H1 (cell line): ENCODE data around the gene MACROD2. TPM values are rescaled to one million over a fixed set of nuclear protein-coding genes. Genes with fewer than 3 reads are reported as not detected.

ENCODE experiments used
- HDAC2 ChIP-seq, 2 experiments: fragments of 300-600 bp in 1 of 2; sonication (generic) in 1 of 2; IDR thresholded peaks; 2 replicates each; pipeline ENCODE4 v1.6.1; 2011 to 2012; ENCODE audit warnings: low read depth in 2 of 2, low read length in 2 of 2, mild to moderate bottlenecking in 2 of 2, moderate library complexity in 2 of 2, borderline replicate concordance in 1 of 2, inconsistent platforms in 1 of 2
- KDM1A ChIP-seq: fragments of 200-600, 300-600 bp; sonication (generic); IDR thresholded peaks from 2 replicates; pipeline ENCODE4 v1.7.1; 2016; ENCODE audit warnings: mild to moderate bottlenecking, low read length, borderline replicate concordance
- KDM4A ChIP-seq: IDR thresholded peaks from one replicate; pipeline ENCODE4 v1.7.1; 2012; ENCODE audit warnings: low read depth, mild to moderate bottlenecking, moderate library complexity, low read length, inconsistent platforms; ENCODE audit not compliant: severe bottlenecking
- SP1 ChIP-seq: IDR thresholded peaks from 2 replicates; pipeline ENCODE4 v1.6.1; 2011; ENCODE audit warnings: low read depth, low read length
- polyA plus RNA-seq, 7 experiments: library from polyadenylated mRNA; depleted of rRNA in 3 of 7; stranded (reverse) in 5 of 7; unstranded in 2 of 7; fragments of >200 nt in 5 of 7; fragments of 200-250 nt in 2 of 7; gene quantifications; 1 replicate in 5 of 7; 2 replicates in 1 of 7; 4 replicates in 1 of 7; pipeline versions ENCODE4 v1.2.1 to v1.2.3, GENCODE V29; 2011 to 2013; ENCODE audit warnings: missing spikeins in 2 of 7, mixed read lengths in 2 of 7
- total RNA-seq: library from RNA; stranded (reverse); fragmentation: NEBNext Ultra II Directional; extraction: Animal tissue kit (Norgen Biotek cat#: 25700); gene quantifications from 2 replicates; pipeline ENCODE4 v1.2.1, GENCODE V29; 2021

Gene MACROD2
- total and polyA plus RNA-seq, 2 of the 8 experiments (the other 6 are each of a cell fraction or from before 2014, with no cell fraction given), result 0.70 to 3.9 TPM

DNA sequence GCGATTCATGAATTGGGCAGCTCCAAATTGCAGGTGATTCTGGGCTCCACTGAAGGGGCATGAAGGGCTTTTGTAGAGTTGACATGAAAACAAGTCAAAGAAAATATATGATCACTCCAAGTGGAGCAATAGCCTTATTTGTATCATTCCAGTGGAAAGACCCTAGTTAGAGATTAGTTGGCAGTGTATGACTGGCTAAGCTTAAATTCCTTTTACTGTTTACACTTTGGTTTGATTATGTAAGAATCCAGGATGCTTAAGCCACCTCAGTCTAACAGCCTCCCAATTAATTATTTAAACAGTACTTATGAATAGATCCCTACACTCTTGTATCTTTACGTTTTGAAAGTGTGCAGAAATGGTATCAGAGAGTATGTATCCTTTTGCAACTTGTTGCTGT, 1865.5 kb downstream of the MACROD2 start (continued):
- TF ChIP-seq KDM1A, result no peak
- no peak for TF ChIP-seq SP1
- no peak for TF ChIP-seq HDAC2 (IDR thresholded peaks at IDR 0.05; ENCODE audit: borderline replicate concordance in 1 of 2, low read depth in 2 of 2, low read length in 2 of 2)
- TF ChIP-seq KDM4A, result no peak
